Breast epithelium (tissue), 3 donors: ENCODE measurements around the gene FASTKD3.

Experiments
- POLR2A ChIP-seq: fragments of 450-650 bp; IDR thresholded peaks from one replicate; pipeline ENCODE4 v1.6.1; 2016; ENCODE audit warnings: antibody characterized with exemption, mild to moderate bottlenecking, moderate library complexity
- POLR2AphosphoS5 ChIP-seq, 3 donors: sonication (generic); formaldehyde crosslinking; IDR thresholded peaks; one replicate each; pipeline ENCODE4 v1.6.1; 2017; ENCODE audit warnings: antibody characterized with exemption in 3 of 3
- TF ChIP-seq, protein P1 (sequence below), 3 donors: fragments of 450-650 bp; IDR thresholded peaks; one replicate each; pipeline ENCODE4 v1.5.1; 2016 to 2017; ENCODE audit warnings: antibody characterized with exemption in 3 of 3, mild to moderate bottlenecking in 3 of 3, moderate library complexity in 3 of 3

- TF ChIP-seq, protein P1, sequence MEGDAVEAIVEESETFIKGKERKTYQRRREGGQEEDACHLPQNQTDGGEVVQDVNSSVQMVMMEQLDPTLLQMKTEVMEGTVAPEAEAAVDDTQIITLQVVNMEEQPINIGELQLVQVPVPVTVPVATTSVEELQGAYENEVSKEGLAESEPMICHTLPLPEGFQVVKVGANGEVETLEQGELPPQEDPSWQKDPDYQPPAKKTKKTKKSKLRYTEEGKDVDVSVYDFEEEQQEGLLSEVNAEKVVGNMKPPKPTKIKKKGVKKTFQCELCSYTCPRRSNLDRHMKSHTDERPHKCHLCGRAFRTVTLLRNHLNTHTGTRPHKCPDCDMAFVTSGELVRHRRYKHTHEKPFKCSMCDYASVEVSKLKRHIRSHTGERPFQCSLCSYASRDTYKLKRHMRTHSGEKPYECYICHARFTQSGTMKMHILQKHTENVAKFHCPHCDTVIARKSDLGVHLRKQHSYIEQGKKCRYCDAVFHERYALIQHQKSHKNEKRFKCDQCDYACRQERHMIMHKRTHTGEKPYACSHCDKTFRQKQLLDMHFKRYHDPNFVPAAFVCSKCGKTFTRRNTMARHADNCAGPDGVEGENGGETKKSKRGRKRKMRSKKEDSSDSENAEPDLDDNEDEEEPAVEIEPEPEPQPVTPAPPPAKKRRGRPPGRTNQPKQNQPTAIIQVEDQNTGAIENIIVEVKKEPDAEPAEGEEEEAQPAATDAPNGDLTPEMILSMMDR (IDR thresholded peaks at IDR 0.05): no peak
- TF ChIP-seq POLR2AphosphoS5 (IDR thresholded peaks at IDR 0.05): no peak
- no peak for TF ChIP-seq POLR2A
Observed at GRCh38 chr5:7813576-7813975, 55.3 kb downstream of the FASTKD3 start.
